HT1080 (cell line): ENCODE measurements around the gene IL21R. TPM values are rescaled to one million over a fixed set of nuclear protein-coding genes. Genes with fewer than 3 reads are reported as not detected.
"Not testable (repeated sequence)": the region's sequence is repeated elsewhere in the genome, so short reads cannot be mapped to it uniquely, and the experiment has no call there.

ENCODE experiments used
- DNase-seq: peaks from one replicate; pipeline ENCODE4 v3.0.0-alpha.2; 2015; ENCODE audit warnings: low read depth
- total RNA-seq: library from RNA; depleted of rRNA; stranded (reverse); fragments of >200 nt; shearing (Covaris generic); gene quantifications from 2 replicates; pipeline ENCODE4 v1.2.3, GENCODE V29; 2014

IL21R gene
- total RNA-seq, 1 experiment from 2014 or later, result 0.80 TPM

- DNase-seq, result peak; percentile 46
Measured at GRCh38 chr16:27400751-27401620, 988 bp upstream of the IL21R start.

GRCh38 chr16:27402569-27402963 lies 592 bp downstream of the IL21R start:
- no peak for DNase-seq

GRCh38 chr16:27402964-27403600 lies 1.1 kb downstream of the IL21R start:
- DNase-seq, result no peak

GRCh38 chr16:27403601-27403992 lies 1.6 kb downstream of the IL21R start:
- no peak for DNase-seq

GRCh38 chr16:27404163-27404823 lies 2.3 kb downstream of the IL21R start:
- no peak for DNase-seq

- no peak for DNase-seq
Measured at GRCh38 chr16:27405546-27406451, 3.8 kb downstream of the IL21R start.

GRCh38 chr16:27406511-27407128 lies 4.6 kb downstream of the IL21R start:
- no peak for DNase-seq

GRCh38 chr16:27407133-27407532 lies 5.2 kb downstream of the IL21R start:
- DNase-seq, result no peak

GRCh38 chr16:27408012-27408601 lies 6.1 kb downstream of the IL21R start:
- peak; percentile 83 for DNase-seq

GRCh38 chr16:27408602-27409031 lies 6.6 kb downstream of the IL21R start:
- no peak for DNase-seq

- not testable (repeated sequence) for DNase-seq
Measured at GRCh38 chr16:27409958-27410357, 8.0 kb downstream of the IL21R start.

- no peak for DNase-seq
Measured at GRCh38 chr16:27410761-27411160, 8.8 kb downstream of the IL21R start.

- no peak for DNase-seq
Measured at GRCh38 chr16:27413956-27414355, 12.0 kb downstream of the IL21R start.

- DNase-seq, result no peak
Measured at GRCh38 chr16:27414788-27415431, 12.9 kb downstream of the IL21R start.

- no peak for DNase-seq
Measured at GRCh38 chr16:27417047-27417671, 15.2 kb downstream of the IL21R start.

- no peak for DNase-seq
Measured at GRCh38 chr16:27421961-27422740, 20.2 kb downstream of the IL21R start.

GRCh38 chr16:27424772-27425498 lies 23.0 kb downstream of the IL21R start:
- DNase-seq, result no peak

GRCh38 chr16:27425961-27426360 lies 24.0 kb downstream of the IL21R start:
- no peak for DNase-seq
